Body of pancreas (tissue), 4 donors: ENCODE measurements around the gene SMARCD3. TPM values are rescaled to one million over a fixed set of nuclear protein-coding genes. Genes with fewer than 3 reads are reported as not detected.
A peak's percentile ranks its signal among the peaks of the same experiment; 100 is the strongest.

Experiments used
- ATAC-seq: fragments of 150-250 bp; one replicate; pipeline ENCODE4 v1.9.1; 2016
- DNase-seq, 4 donors: peaks; one replicate each; pipeline ENCODE4 v3.0.0-alpha.2; 2019
- H3K27ac ChIP-seq, 4 donors: fragments of 200-600 bp; sonication (generic); 1 replicate in 3 of 4; 2 replicates in 1 of 4; pipeline versions ENCODE4 v1.5.1 to v1.6.1; 2016 to 2019; ENCODE audit warnings: mild to moderate bottlenecking in 1 of 4, mixed read lengths in 1 of 4, moderate library complexity in 1 of 4
- H3K27me3 ChIP-seq, 2 donors: fragments of 200-600 bp; sonication (generic); one replicate each; pipeline ENCODE4 v1.6.0; 2016; ENCODE audit warnings: mild to moderate bottlenecking in 1 of 2
- H3K36me3 ChIP-seq, 2 donors: fragments of 200-600 bp; sonication (generic); replicated peaks in 1 of 2; 2 replicates each; pipeline ENCODE4 v1.5.1; 2016; ENCODE audit warnings: low read depth in 2 of 2; ENCODE audit not compliant: insufficient read depth in 1 of 2
- H3K4me1 ChIP-seq: fragments of 200-600 bp; sonication (generic); one replicate; pipeline ENCODE4 v1.6.0; 2016
- H3K4me3 ChIP-seq, 2 donors: fragments of 200-600 bp; sonication (generic); 1 replicate in 1 of 2; 2 replicates in 1 of 2; pipeline ENCODE4 v1.5.1; 2016 to 2019
- H3K9me3 ChIP-seq, 3 donors: fragments of 200-600 bp; sonication (generic); 1 replicate in 2 of 3; 2 replicates in 1 of 3; pipeline ENCODE4 v1.5.1; 2016
- CTCF ChIP-seq, 7 experiments: fragments of 450-650 bp in 4 of 7; fragments of 200-600 bp in 3 of 7; sonication (generic) in 3 of 7; IDR thresholded peaks; one replicate each; pipeline ENCODE4 v1.5.1; 2016 to 2019; ENCODE audit warnings: antibody characterized with exemption in 7 of 7
- POLR2A ChIP-seq, 3 donors: fragments of 450-650 bp; IDR thresholded peaks; one replicate each; pipeline ENCODE4 v1.6.1; 2016; ENCODE audit warnings: antibody characterized with exemption in 3 of 3, mild to moderate bottlenecking in 2 of 3
- WGBS, 2 donors: methylation state at CpG; one replicate each; pipeline ENCODE4 v1.1.5; 2017; 5-methylcytosine and 5-hydroxymethylcytosine counted together
- intact Hi-C: fragments of 100-400 bp; cut with DNase I; formaldehyde crosslinking; loops from one replicate; pipeline ENCODE4 v1.15.1; 2023
- total RNA-seq, 2 donors: library from RNA; depleted of rRNA; stranded (reverse); fragments of >200 nt; gene quantifications; one replicate each; pipeline ENCODE4 v1.1.0, GENCODE V29; 2016

The SMARCD3 gene
- total RNA-seq, 2 donors from 2014 or later: 22.3 to 37.2 TPM

- H3K27me3 ChIP-seq: no peaks in the 10 kb centered on the region
- H3K27ac ChIP-seq: peak overlapping the region; percentile 12 to 93 (median 90)
- DNase-seq (no peak), ATAC-seq (no peak)
- H3K9me3 ChIP-seq: no peaks in the 10 kb centered on the region
- no peak overlapping the region for H3K4me3 ChIP-seq
- 56 to 70% methylated on average over 6 to 7 of the region's 7 CpGs for WGBS, 2 donors
- intact Hi-C loops: no loop called here
- no peak for TF ChIP-seq CTCF (IDR thresholded peaks at IDR 0.05)
- no peak for TF ChIP-seq POLR2A (IDR thresholded peaks at IDR 0.05)
- H3K4me1 ChIP-seq: peaks cover 60% of the 10 kb centered on the region
- H3K36me3 ChIP-seq: no peaks in the 10 kb centered on the region
Observed at GRCh38 chr7:151250181-151251132, 2.0 kb upstream of the SMARCD3 start.

- Histone ChIP-seq H3K27ac (peak overlapping the region; percentile 83 to 93 (median 90)), H3K36me3 (no peaks in the 10 kb centered on the region), H3K9me3 (no peaks in the 10 kb centered on the region), H3K4me3 (no peak overlapping the region), H3K27me3 (no peaks in the 10 kb centered on the region), H3K4me1 (peaks cover 68% of the 10 kb centered on the region)
- no peak for TF ChIP-seq CTCF (IDR thresholded peaks at IDR 0.05)
- TF ChIP-seq POLR2A (IDR thresholded peaks at IDR 0.05): no peak
- ATAC-seq: peak; percentile 36
- WGBS, 2 donors: 3 to 13% methylated on average over 5 of the region's 5 CpGs
- peak; percentile 62 to 82 (median 76) for DNase-seq
- intact Hi-C loops: no loop called here
Observed at GRCh38 chr7:151249732-151250072, 1.2 kb upstream of the SMARCD3 start.

GRCh38 chr7:151249034-151249731 is 689 bp upstream of the SMARCD3 start:
- intact Hi-C loops: no loop called here
- peak; percentile 33 for ATAC-seq
- no peaks in the 10 kb centered on the region for H3K27me3 ChIP-seq
- H3K4me3 ChIP-seq: no peak overlapping the region
- no peak for TF ChIP-seq CTCF (IDR thresholded peaks at IDR 0.05)
- peak; percentile 13 to 55 (median 52) for TF ChIP-seq POLR2A (IDR thresholded peaks at IDR 0.05)
- H3K4me1 ChIP-seq: peaks cover 73% of the 10 kb centered on the region
- H3K27ac ChIP-seq: peak overlapping the region; percentile 83 to 93 (median 90)
- DNase-seq: peak; percentile 56 to 63 (median 58)
- 3 to 5% methylated on average over 21 to 45 of the region's 45 CpGs for WGBS, 2 donors
- no peaks in the 10 kb centered on the region for H3K36me3 ChIP-seq
- H3K9me3 ChIP-seq: no peaks in the 10 kb centered on the region

- Histone ChIP-seq H3K36me3 (no peaks in the 10 kb centered on the region), H3K27ac (peak overlapping the region; percentile 83 to 93 (median 90)), H3K4me3 (peak overlapping the region; percentile 16 to 77), H3K4me1 (peaks cover 84% of the 10 kb centered on the region), H3K27me3 (no peaks in the 10 kb centered on the region), H3K9me3 (no peaks in the 10 kb centered on the region)
- intact Hi-C loops: no loop called here
- ATAC-seq (no peak), DNase-seq (no peak)
- WGBS, 2 donors: 4 to 5% methylated on average over 23 to 29 of the region's 29 CpGs
- no peak for TF ChIP-seq POLR2A (IDR thresholded peaks at IDR 0.05)
- no peak for TF ChIP-seq CTCF (IDR thresholded peaks at IDR 0.05)
Observed at GRCh38 chr7:151247611-151248345, 716 bp downstream of the SMARCD3 start.
